Liver (tissue), 9 donors: Measurements from ENCODE around the gene ERBB2. TPM values are rescaled to one million over a fixed set of nuclear protein-coding genes. Genes with fewer than 3 reads are reported as not detected.
"Not testable (repeated sequence)": the region's sequence is repeated elsewhere in the genome, so short reads cannot be mapped to it uniquely, and the experiment has no call there.

Source experiments
- DNase-seq: peaks from one replicate; pipeline ENCODE4 v3.0.0-alpha.2; 2017; ENCODE audit warnings: low spot score
- H3K27ac ChIP-seq, 2 donors: one replicate each; pipeline ENCODE4 v1.7.0; 2013; ENCODE audit warnings: inconsistent platforms in 2 of 2, low read length in 2 of 2, control low read depth in 1 of 2, low read depth in 1 of 2, mild to moderate bottlenecking in 1 of 2
- H3K27me3 ChIP-seq, 4 donors: one replicate each; pipeline versions ENCODE4 v1.6.1 to v1.7.0; 2013; ENCODE audit warnings: low read length in 3 of 4, inconsistent platforms in 1 of 4, mild to moderate bottlenecking in 1 of 4, moderate library complexity in 1 of 4; ENCODE audit not compliant: control insufficient read depth in 4 of 4, insufficient read depth in 4 of 4
- H3K36me3 ChIP-seq, 4 donors: one replicate each; pipeline versions ENCODE4 v1.6.1 to v1.7.0; 2013; ENCODE audit warnings: low read length in 3 of 4, mild to moderate bottlenecking in 3 of 4, low read depth in 1 of 4, moderate library complexity in 1 of 4; ENCODE audit not compliant: control insufficient read depth in 4 of 4, insufficient read depth in 3 of 4
- H3K4me1 ChIP-seq, 4 donors: one replicate each; pipeline versions ENCODE4 v1.6.1 to v1.7.0; 2013; ENCODE audit warnings: low read length in 3 of 4, mild to moderate bottlenecking in 3 of 4, moderate library complexity in 1 of 4; ENCODE audit not compliant: control insufficient read depth in 4 of 4, insufficient read depth in 4 of 4
- H3K4me3 ChIP-seq, 3 donors: one replicate each; pipeline versions ENCODE4 v1.6.1 to v1.7.0; 2013; ENCODE audit warnings: low read length in 3 of 3, control low read depth in 1 of 3, low read depth in 1 of 3, mild to moderate bottlenecking in 1 of 3
- H3K9ac ChIP-seq, 2 donors: one replicate each; pipeline ENCODE4 v1.7.0; 2013; ENCODE audit warnings: low read length in 2 of 2, mild to moderate bottlenecking in 2 of 2, moderate library complexity in 2 of 2, control low read depth in 1 of 2, low read depth in 1 of 2
- H3K9me3 ChIP-seq, 4 donors: one replicate each; pipeline versions ENCODE4 v1.6.1 to v1.7.0; 2013; ENCODE audit warnings: low read length in 3 of 4; ENCODE audit not compliant: control insufficient read depth in 4 of 4
- CTCF ChIP-seq: fragments of 150-350 bp; IDR thresholded peaks from 2 replicates; pipeline ENCODE4 v1.5.1; 2017; ENCODE audit warnings: improper control_type of control experiment, low read depth, low read length; ENCODE audit not compliant: missing input control
- EGR1 ChIP-seq, 2 donors: IDR thresholded peaks; 2 replicates each; pipeline ENCODE4 v1.6.1; 2016 to 2018; ENCODE audit warnings: antibody characterized with exemption in 2 of 2, low read depth in 2 of 2
- FOXA1 ChIP-seq: IDR thresholded peaks from 2 replicates; pipeline ENCODE4 v1.6.1; 2016; ENCODE audit warnings: antibody characterized with exemption
- FOXA2 ChIP-seq: IDR thresholded peaks from 2 replicates; pipeline ENCODE4 v1.6.1; 2016; ENCODE audit warnings: antibody characterized with exemption
- GABPA ChIP-seq, 2 donors: IDR thresholded peaks in 1 of 2; conservative IDR thresholded peaks in 1 of 2; 2 replicates each; pipeline ENCODE4 v1.6.1; 2016; ENCODE audit warnings: antibody characterized with exemption in 2 of 2, mild to moderate bottlenecking in 1 of 2, moderate library complexity in 1 of 2
- HNF4A ChIP-seq, 2 donors: conservative IDR thresholded peaks; 2 replicates each; pipeline ENCODE4 v1.6.1; 2016; ENCODE audit warnings: antibody characterized with exemption in 2 of 2, mild to moderate bottlenecking in 2 of 2
- HNF4G ChIP-seq: IDR thresholded peaks from 2 replicates; pipeline ENCODE4 v1.6.1; 2016; ENCODE audit warnings: antibody characterized with exemption
- JUND ChIP-seq, 2 donors: IDR thresholded peaks; 2 replicates each; pipeline ENCODE4 v1.6.1; 2016; ENCODE audit warnings: antibody characterized with exemption in 2 of 2
- NR2F2 ChIP-seq: IDR thresholded peaks from 2 replicates; pipeline ENCODE4 v1.6.1; 2016; ENCODE audit warnings: antibody characterized with exemption
- RXRA ChIP-seq, 2 donors: IDR thresholded peaks; 2 replicates each; pipeline ENCODE4 v1.6.1; 2017 to 2018; ENCODE audit warnings: antibody characterized with exemption in 2 of 2, mild to moderate bottlenecking in 1 of 2
- TAF1 ChIP-seq: conservative IDR thresholded peaks from 2 replicates; pipeline ENCODE4 v1.6.1; 2016; ENCODE audit warnings: antibody characterized with exemption, mild to moderate bottlenecking
- YY1 ChIP-seq: IDR thresholded peaks from 2 replicates; pipeline ENCODE4 v1.6.1; 2016; ENCODE audit warnings: antibody characterized with exemption, mild to moderate bottlenecking
- WGBS: extraction: QIAGEN DNeasy Blood & Tissue Kit; methylation state at CpG from one replicate; pipeline ENCODE4 v1.1.7; 2013; 5-methylcytosine and 5-hydroxymethylcytosine counted together
- polyA plus RNA-seq, 2 donors: library from polyadenylated mRNA; stranded (reverse) in 1 of 2; unstranded in 1 of 2; fragments of 200-250 nt in 1 of 2; fragments of >200 nt in 1 of 2; fragmentation: Nextera tagmentation in 1 of 2; extraction: Ambion mirVana in 1 of 2; gene quantifications; one replicate each; pipeline versions ENCODE4 v1.2.1 to v1.2.3, GENCODE V29; 2013 to 2015
- total RNA-seq, 2 donors: library from RNA; depleted of rRNA; stranded (reverse); fragments of >200 nt; gene quantifications; one replicate each; pipeline ENCODE4 v1.2.3, GENCODE V29; 2014
- TF ChIP-seq, protein P1 (sequence below): IDR thresholded peaks from 2 replicates; pipeline ENCODE4 v1.6.1; 2016; ENCODE audit warnings: antibody characterized with exemption
- TF ChIP-seq, protein P2 (sequence below): IDR thresholded peaks from 2 replicates; pipeline ENCODE4 v1.6.1; 2016; ENCODE audit warnings: antibody characterized with exemption
- TF ChIP-seq, protein P3 (sequence below): IDR thresholded peaks from 2 replicates; pipeline ENCODE4 v1.6.1; 2016; ENCODE audit warnings: antibody characterized with exemption
- donor health status: healthy.
- donor health status: healthy.
- donor health status: healthy.
- donor health status: healthy.
- donor health status: healthy.

ERBB2 gene
- total and polyA plus RNA-seq, 4 donors = 4.7 to 28.8 (median 15.7) TPM

- H3K9me3 ChIP-seq, H3K4me3 ChIP-seq, H3K27ac ChIP-seq, H3K36me3 ChIP-seq, DNase-seq, H3K27me3 ChIP-seq, H3K4me1 ChIP-seq, H3K9ac ChIP-seq: not testable (repeated sequence)
- WGBS = 72% methylated on average over 3 of the region's 3 CpGs
Observed at GRCh38 chr17:39764171-39764570, 64.3 kb downstream of the ERBB2 start.

DNA sequence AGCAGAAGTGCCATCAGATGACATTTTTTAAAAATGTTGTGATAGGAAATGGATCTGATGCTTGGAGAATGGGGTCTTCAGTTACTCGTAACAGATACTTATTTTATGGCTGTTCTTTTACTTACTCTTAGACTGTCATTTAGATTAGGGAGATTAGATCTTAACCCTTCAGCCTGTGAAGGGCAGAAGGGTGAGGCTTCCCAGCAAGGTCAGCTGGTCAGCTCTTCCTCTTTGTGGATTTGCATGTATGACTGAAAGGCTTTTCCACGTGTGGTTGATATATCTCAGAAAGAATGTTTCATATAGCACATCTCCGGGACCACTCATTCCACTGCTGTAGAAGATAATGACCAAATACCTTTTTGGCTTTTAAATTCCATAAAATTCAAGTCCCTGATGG lies 65.3 kb downstream of the ERBB2 start:
- WGBS = 77% methylated on average over 3 of the region's 3 CpGs
- TF ChIP-seq JUND (IDR thresholded peaks at IDR 0.05) = no peak
- TF ChIP-seq CTCF = no peak
- no peak for TF ChIP-seq FOXA1
- TF ChIP-seq FOXA2 = no peak
- TF ChIP-seq, protein P1, sequence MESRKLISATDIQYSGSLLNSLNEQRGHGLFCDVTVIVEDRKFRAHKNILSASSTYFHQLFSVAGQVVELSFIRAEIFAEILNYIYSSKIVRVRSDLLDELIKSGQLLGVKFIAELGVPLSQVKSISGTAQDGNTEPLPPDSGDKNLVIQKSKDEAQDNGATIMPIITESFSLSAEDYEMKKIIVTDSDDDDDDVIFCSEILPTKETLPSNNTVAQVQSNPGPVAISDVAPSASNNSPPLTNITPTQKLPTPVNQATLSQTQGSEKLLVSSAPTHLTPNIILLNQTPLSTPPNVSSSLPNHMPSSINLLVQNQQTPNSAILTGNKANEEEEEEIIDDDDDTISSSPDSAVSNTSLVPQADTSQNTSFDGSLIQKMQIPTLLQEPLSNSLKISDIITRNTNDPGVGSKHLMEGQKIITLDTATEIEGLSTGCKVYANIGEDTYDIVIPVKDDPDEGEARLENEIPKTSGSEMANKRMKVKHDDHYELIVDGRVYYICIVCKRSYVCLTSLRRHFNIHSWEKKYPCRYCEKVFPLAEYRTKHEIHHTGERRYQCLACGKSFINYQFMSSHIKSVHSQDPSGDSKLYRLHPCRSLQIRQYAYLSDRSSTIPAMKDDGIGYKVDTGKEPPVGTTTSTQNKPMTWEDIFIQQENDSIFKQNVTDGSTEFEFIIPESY = no peak
- TF ChIP-seq RXRA (IDR thresholded peaks at IDR 0.05) = no peak
- no peak for TF ChIP-seq TAF1
- TF ChIP-seq, protein P2, sequence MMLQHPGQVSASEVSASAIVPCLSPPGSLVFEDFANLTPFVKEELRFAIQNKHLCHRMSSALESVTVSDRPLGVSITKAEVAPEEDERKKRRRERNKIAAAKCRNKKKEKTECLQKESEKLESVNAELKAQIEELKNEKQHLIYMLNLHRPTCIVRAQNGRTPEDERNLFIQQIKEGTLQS = no peak
- TF ChIP-seq, protein P3, sequence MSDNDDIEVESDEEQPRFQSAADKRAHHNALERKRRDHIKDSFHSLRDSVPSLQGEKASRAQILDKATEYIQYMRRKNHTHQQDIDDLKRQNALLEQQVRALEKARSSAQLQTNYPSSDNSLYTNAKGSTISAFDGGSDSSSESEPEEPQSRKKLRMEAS = no peak
- no peak for TF ChIP-seq HNF4G
- TF ChIP-seq EGR1 (IDR thresholded peaks at IDR 0.05; ENCODE audit: low read depth in 2 of 2) = no peak
- no peak for TF ChIP-seq YY1
- no peak for TF ChIP-seq GABPA (IDR thresholded peaks at IDR 0.05 in 1 of 2, conservative IDR thresholded peaks at IDR 0.05 in 1 of 2)
- TF ChIP-seq NR2F2 = no peak
- no peak for TF ChIP-seq HNF4A (conservative IDR thresholded peaks at IDR 0.05)
- Histone ChIP-seq H3K4me1 (no peaks in the 10 kb centered on the region), H3K9ac (no peak overlapping the region), H3K4me3 (no peak overlapping the region), H3K36me3 (no peaks in the 10 kb centered on the region), H3K27ac (no peak overlapping the region), H3K27me3 (no peaks in the 10 kb centered on the region), H3K9me3 (no peaks in the 10 kb centered on the region)
- DNase-seq = no peak

- TF ChIP-seq, protein P1 = no peak
- WGBS = 90% methylated on average over 18 of the region's 18 CpGs
- no peak overlapping the region for H3K9ac ChIP-seq
- H3K4me1 ChIP-seq = no peaks in the 10 kb centered on the region
- no peak overlapping the region for H3K27ac ChIP-seq
- H3K27me3 ChIP-seq = no peaks in the 10 kb centered on the region
- H3K36me3 ChIP-seq = no peaks in the 10 kb centered on the region
- no peak overlapping the region for H3K4me3 ChIP-seq
- no peaks in the 10 kb centered on the region for H3K9me3 ChIP-seq
- DNase-seq = no peak
Observed at GRCh38 chr17:39765766-39766165, 65.9 kb downstream of the ERBB2 start.
